OCI-LY7 (cell line): ENCODE results near the gene ADD1. TPM values are rescaled to one million over a fixed set of nuclear protein-coding genes. Genes with fewer than 3 reads are reported as not detected.

Experiments used
- BruUV-seq: library from RNA; stranded (reverse); fragments of 400-500 nt; replicated peaks from 2 replicates; lab custom pipeline; 2021; lab: Mats Ljungman, UMichigan
- CTCF ChIA-PET: fragments of 300-600 bp; sonication (Branson Sonifier 250); formaldehyde crosslinking; loops from one replicate; lab custom pipeline; 2022; ENCODE audit warnings: antibody characterized with exemption; ENCODE audit not compliant: unreplicated experiment; lab: Charles Lee
- POLR2A ChIA-PET: fragments of 300-600 bp; sonication (Branson Sonifier 250); formaldehyde crosslinking; loops from one replicate; lab custom pipeline; 2022; ENCODE audit warnings: antibody characterized with exemption; lab: Charles Lee
- DNase-seq: peaks from one replicate; pipeline ENCODE4 v3.0.0-alpha.2; 2015; ENCODE audit warnings: low spot score
- H2AFZ ChIP-seq: fragments of 200-600 bp; sonication (generic), shearing (Covaris generic); 2 replicates; pipeline ENCODE4 v1.6.1; 2014; ENCODE audit warnings: mild to moderate bottlenecking, antibody characterized with exemption, low read length, moderate library complexity
- H3K27ac ChIP-seq: fragments of 200-600 bp; sonication (generic); 2 replicates; pipeline ENCODE4 v1.5.1; 2014; ENCODE audit warnings: mixed run types, low read depth, mild to moderate bottlenecking, moderate library complexity, low read length, inconsistent platforms; ENCODE audit not compliant: poor library complexity, severe bottlenecking
- H3K36me3 ChIP-seq: fragments of 200-600 bp; sonication (generic); 2 replicates; pipeline ENCODE4 v1.6.1; 2014; ENCODE audit warnings: mild to moderate bottlenecking, antibody characterized with exemption, low read length, moderate library complexity, mixed read lengths; ENCODE audit not compliant: insufficient read depth
- H3K4me1 ChIP-seq: fragments of 200-600 bp; sonication (generic); 2 replicates; pipeline ENCODE4 v1.5.1; 2014; ENCODE audit warnings: mild to moderate bottlenecking, low read length; ENCODE audit not compliant: insufficient read depth, poor library complexity, severe bottlenecking
- H3K4me2 ChIP-seq: fragments of 200-600 bp; sonication (generic); 2 replicates; pipeline ENCODE4 v1.6.1; 2014; ENCODE audit warnings: mild to moderate bottlenecking, low read length
- H3K4me3 ChIP-seq: fragments of 200-600 bp; sonication (generic); 2 replicates; pipeline ENCODE4 v1.5.1; 2014; ENCODE audit warnings: mild to moderate bottlenecking, low read depth, low read length; ENCODE audit not compliant: poor library complexity, severe bottlenecking
- H3K79me2 ChIP-seq: fragments of 200-600 bp; sonication (generic); 2 replicates; pipeline ENCODE4 v1.6.1; 2016; ENCODE audit warnings: low read depth, mild to moderate bottlenecking, low read length, moderate library complexity, mixed read lengths; ENCODE audit not compliant: insufficient read depth
- H3K9me2 ChIP-seq: fragments of 200-600 bp; sonication (generic); 2 replicates; pipeline ENCODE4 v1.6.1; 2016; ENCODE audit warnings: mild to moderate bottlenecking, low read length, mixed read lengths; ENCODE audit not compliant: insufficient read depth
- H3K9me3 ChIP-seq: fragments of 200-600 bp; sonication (generic); 2 replicates; pipeline ENCODE4 v1.6.1; 2014; ENCODE audit warnings: mild to moderate bottlenecking, mixed run types, low read length, mixed read lengths
- H4K20me1 ChIP-seq: fragments of 200-600 bp; sonication (generic); 2 replicates; pipeline ENCODE4 v1.6.1; 2014; ENCODE audit warnings: mild to moderate bottlenecking, antibody characterized with exemption, low read length, moderate library complexity, mixed read lengths; ENCODE audit not compliant: insufficient read depth
- EZH2phosphoT487 ChIP-seq: fragments of 200-600 bp; sonication (generic); IDR thresholded peaks from 2 replicates; pipeline ENCODE4 v1.6.1; 2018; ENCODE audit warnings: low read depth, borderline replicate concordance, mild to moderate bottlenecking, mixed run types, antibody characterized with exemption, low read length, moderate library complexity, mixed read lengths
- intact Hi-C: fragments of 100-400 bp; cut with micrococcal nuclease; formaldehyde crosslinking; loops from one replicate; pipeline ENCODE4 v1.10.0; 2022; ENCODE audit not compliant: unreplicated experiment
- total RNA-seq, 2 experiments: library from RNA; depleted of rRNA in 1 of 2; stranded (reverse); fragments of >200 nt in 1 of 2; shearing (Covaris generic) in 1 of 2; gene quantifications; 2 replicates each; pipeline ENCODE4 v1.2.3, GENCODE V29; 2014 to 2022
- TF ChIP-seq, protein P1 (sequence below): fragments of 200-600 bp; sonication (generic); conservative IDR thresholded peaks from 2 replicates; pipeline ENCODE4 v1.5.1; 2014; ENCODE audit warnings: mild to moderate bottlenecking, antibody characterized with exemption, low read length, moderate library complexity, mixed read lengths

ADD1 gene
- total RNA-seq, 2 experiments from 2014 or later: 85.3 to 108 TPM

DNA sequence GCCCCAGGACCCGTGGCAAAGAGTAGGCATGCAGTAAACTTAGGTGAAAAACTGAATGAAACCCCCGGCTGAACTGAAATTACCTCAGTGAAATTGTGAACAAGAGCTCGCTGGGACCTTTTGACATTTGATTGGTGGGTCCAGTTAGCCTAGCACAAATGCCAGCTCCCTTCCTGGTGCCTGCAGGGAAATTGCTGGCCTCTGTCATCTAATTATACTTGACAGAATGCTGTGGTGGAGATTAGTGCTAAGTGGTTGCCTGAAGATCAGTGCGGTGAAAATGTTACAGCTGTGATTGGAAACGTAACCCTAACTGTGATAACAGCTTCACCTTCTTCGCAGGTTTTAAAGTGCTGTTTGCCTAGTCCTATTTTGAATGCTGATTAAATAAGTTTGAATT lies 43.0 kb downstream of the ADD1 start:
- Histone ChIP-seq H3K4me2 (no peak overlapping the region), H3K9me3 (no peaks in the 10 kb centered on the region), H3K79me2 (no peaks in the 10 kb centered on the region), H3K9me2 (no peaks in the 10 kb centered on the region), H2AFZ (no peak overlapping the region), H3K4me3 (no peak overlapping the region), H3K27ac (no peak overlapping the region), H3K4me1 (no peaks in the 10 kb centered on the region), H3K36me3 (peaks cover 39% of the 10 kb centered on the region), H4K20me1 (no peaks in the 10 kb centered on the region)
- POLR2A ChIA-PET: interaction anchor here (0.6 to 0.8 kb wide), 3 partner anchors 15 to 205 kb away, joined by 3 to 4 read pairs (median 4); no protein-coding TSS in a partner anchor
- no TSS peak for BruUV-seq
- DNase-seq: no peak
- CTCF ChIA-PET: no interaction called here
- TF ChIP-seq, protein P1, sequence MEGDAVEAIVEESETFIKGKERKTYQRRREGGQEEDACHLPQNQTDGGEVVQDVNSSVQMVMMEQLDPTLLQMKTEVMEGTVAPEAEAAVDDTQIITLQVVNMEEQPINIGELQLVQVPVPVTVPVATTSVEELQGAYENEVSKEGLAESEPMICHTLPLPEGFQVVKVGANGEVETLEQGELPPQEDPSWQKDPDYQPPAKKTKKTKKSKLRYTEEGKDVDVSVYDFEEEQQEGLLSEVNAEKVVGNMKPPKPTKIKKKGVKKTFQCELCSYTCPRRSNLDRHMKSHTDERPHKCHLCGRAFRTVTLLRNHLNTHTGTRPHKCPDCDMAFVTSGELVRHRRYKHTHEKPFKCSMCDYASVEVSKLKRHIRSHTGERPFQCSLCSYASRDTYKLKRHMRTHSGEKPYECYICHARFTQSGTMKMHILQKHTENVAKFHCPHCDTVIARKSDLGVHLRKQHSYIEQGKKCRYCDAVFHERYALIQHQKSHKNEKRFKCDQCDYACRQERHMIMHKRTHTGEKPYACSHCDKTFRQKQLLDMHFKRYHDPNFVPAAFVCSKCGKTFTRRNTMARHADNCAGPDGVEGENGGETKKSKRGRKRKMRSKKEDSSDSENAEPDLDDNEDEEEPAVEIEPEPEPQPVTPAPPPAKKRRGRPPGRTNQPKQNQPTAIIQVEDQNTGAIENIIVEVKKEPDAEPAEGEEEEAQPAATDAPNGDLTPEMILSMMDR: no peak
- TF ChIP-seq EZH2phosphoT487: no peak
- intact Hi-C loops: no loop called here

DNA sequence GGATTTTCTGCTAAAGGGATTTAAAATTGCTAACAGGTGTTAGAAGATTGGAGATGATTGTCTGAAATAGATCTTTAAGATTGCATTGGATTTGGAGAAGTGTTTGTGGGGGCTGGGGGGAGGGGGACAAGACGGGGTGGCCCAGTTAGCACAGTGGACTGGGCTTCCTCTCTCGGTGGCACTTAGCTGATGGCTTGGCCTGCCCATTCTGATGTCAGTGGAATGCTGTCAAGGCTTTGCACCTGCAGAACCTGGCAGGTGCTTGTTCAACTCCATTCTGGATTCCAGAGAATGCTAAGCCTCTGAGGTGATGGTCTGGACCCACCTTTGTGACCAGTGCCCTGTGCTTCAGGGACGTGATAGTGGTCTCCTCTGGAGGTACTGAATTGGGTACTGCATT lies 43.7 kb downstream of the ADD1 start:
- Histone ChIP-seq H3K4me2 (no peak overlapping the region), H3K27ac (no peak overlapping the region), H4K20me1 (no peaks in the 10 kb centered on the region), H3K4me3 (no peak overlapping the region), H3K9me2 (no peaks in the 10 kb centered on the region), H3K79me2 (no peaks in the 10 kb centered on the region), H3K36me3 (peaks cover 33% of the 10 kb centered on the region), H3K9me3 (no peaks in the 10 kb centered on the region), H2AFZ (no peak overlapping the region), H3K4me1 (no peaks in the 10 kb centered on the region)
- ChIA-PET POLR2A (no interaction called here), CTCF (no interaction called here)
- BruUV-seq: no TSS peak
- DNase-seq: no peak
- TF ChIP-seq EZH2phosphoT487: no peak
- TF ChIP-seq, protein P1: no peak
- intact Hi-C loops: no loop called here

- ChIA-PET CTCF (no interaction called here), POLR2A (interaction anchor here (1.1 kb wide), 1 partner anchor 27 kb away, joined by 3 read pairs; no protein-coding TSS in a partner anchor)
- H3K4me3 ChIP-seq: no peak overlapping the region
- no peaks in the 10 kb centered on the region for H3K9me2 ChIP-seq
- H3K36me3 ChIP-seq: peaks cover 26% of the 10 kb centered on the region
- no peak for TF ChIP-seq EZH2phosphoT487
- TF ChIP-seq, protein P1: no peak
- intact Hi-C loops: no loop called here
- no peaks in the 10 kb centered on the region for H3K4me1 ChIP-seq
- H4K20me1 ChIP-seq: no peaks in the 10 kb centered on the region
- no peak for DNase-seq
- no peaks in the 10 kb centered on the region for H3K9me3 ChIP-seq
- no peak overlapping the region for H3K27ac ChIP-seq
- H3K4me2 ChIP-seq: no peak overlapping the region
- no peaks in the 10 kb centered on the region for H3K79me2 ChIP-seq
- H2AFZ ChIP-seq: no peak overlapping the region
- no TSS peak for BruUV-seq
Measured at GRCh38 chr4:2888886-2889285, 45.2 kb downstream of the ADD1 start.
